Measurements from ENCODE around the gene IPO7. TPM values are rescaled to one million over a fixed set of nuclear protein-coding genes. Genes with fewer than 3 reads are reported as not detected.
A peak's percentile ranks its signal among the peaks of the same experiment; 100 is the strongest.
"Not testable (repeated sequence)": the region's sequence is repeated elsewhere in the genome, so short reads cannot be mapped to it uniquely, and the experiment has no call there.

The IPO7 gene
- total RNA-seq, 1 donor from 2014 or later = 129 TPM

- H3K4me1 Mint-ChIP-seq (ENCODE audit: low read depth) = no peaks in the 10 kb centered on the region
- no peak overlapping the region for H3K27ac Mint-ChIP-seq
- H3K27me3 Mint-ChIP-seq = peaks cover 7% of the 10 kb centered on the region
- H3K9me3 Mint-ChIP-seq (ENCODE audit: low read depth) = no peaks in the 10 kb centered on the region
- TF ChIP-seq CTCF (IDR thresholded peaks at IDR 0.05; ENCODE audit: unreplicated experiment) = no peak
- H3K36me3 Mint-ChIP-seq (ENCODE audit: insufficient read depth) = no peaks in the 10 kb centered on the region
- no peak overlapping the region for H3K4me3 Mint-ChIP-seq (ENCODE audit: low read depth)
- DNase-seq (ENCODE audit: low spot score, unreplicated experiment) = no peak
These were observed 33.1 kb upstream of the IPO7 start for GRCh38 chr11:9351321-9351881.

GRCh38 chr11:9357041-9357440, 27.4 kb upstream of the IPO7 start:
- DNase-seq (ENCODE audit: low spot score, unreplicated experiment) = no peak
- Mint-ChIP-seq H3K4me3 (ENCODE audit: low read depth) (no peak overlapping the region), H3K36me3 (ENCODE audit: insufficient read depth) (no peaks in the 10 kb centered on the region), H3K4me1 (ENCODE audit: low read depth) (no peaks in the 10 kb centered on the region), H3K27me3 (no peaks in the 10 kb centered on the region), H3K27ac (no peak overlapping the region), H3K9me3 (ENCODE audit: low read depth) (no peaks in the 10 kb centered on the region)
- TF ChIP-seq CTCF (IDR thresholded peaks at IDR 0.05; ENCODE audit: unreplicated experiment) = no peak

GRCh38 chr11:9360862-9361622, 23.4 kb upstream of the IPO7 start:
- H3K4me1 Mint-ChIP-seq (ENCODE audit: low read depth) = peaks cover 14% of the 10 kb centered on the region
- DNase-seq (ENCODE audit: low spot score, unreplicated experiment); H3K36me3 Mint-ChIP-seq (ENCODE audit: insufficient read depth); H3K27me3 Mint-ChIP-seq; H3K4me3 Mint-ChIP-seq (ENCODE audit: low read depth); H3K9me3 Mint-ChIP-seq (ENCODE audit: low read depth): not testable (repeated sequence)
- H3K27ac Mint-ChIP-seq = peak overlapping the region; percentile 3

- no peaks in the 10 kb centered on the region for H3K36me3 Mint-ChIP-seq (ENCODE audit: insufficient read depth)
- no peak overlapping the region for H3K4me3 Mint-ChIP-seq (ENCODE audit: low read depth)
- no peaks in the 10 kb centered on the region for H3K9me3 Mint-ChIP-seq (ENCODE audit: low read depth)
- DNase-seq (ENCODE audit: low spot score, unreplicated experiment) = no peak
- H3K27ac Mint-ChIP-seq = peak overlapping the region; percentile 100
- TF ChIP-seq CTCF (IDR thresholded peaks at IDR 0.05; ENCODE audit: unreplicated experiment) = no peak
- no peaks in the 10 kb centered on the region for H3K27me3 Mint-ChIP-seq
- H3K4me1 Mint-ChIP-seq (ENCODE audit: low read depth) = peaks cover 14% of the 10 kb centered on the region
These were observed 22.0 kb upstream of the IPO7 start for GRCh38 chr11:9362393-9362863.

GRCh38 chr11:9363954-9364912, 20.2 kb upstream of the IPO7 start:
- peak; percentile 80 for DNase-seq (ENCODE audit: low spot score, unreplicated experiment)
- Mint-ChIP-seq H3K4me3 (ENCODE audit: low read depth) (peak overlapping the region; percentile 75), H3K27ac (peak overlapping the region; percentile 100), H3K36me3 (ENCODE audit: insufficient read depth) (no peaks in the 10 kb centered on the region), H3K27me3 (no peaks in the 10 kb centered on the region), H3K4me1 (ENCODE audit: low read depth) (peaks cover 14% of the 10 kb centered on the region), H3K9me3 (ENCODE audit: low read depth) (no peaks in the 10 kb centered on the region)
- TF ChIP-seq CTCF (IDR thresholded peaks at IDR 0.05; ENCODE audit: unreplicated experiment) = no peak
